A673 (cell line): ENCODE data around the gene THSD4.

Experiments used
- EZH2 ChIP-seq: fragments of 200-600 bp; sonication (generic); IDR thresholded peaks from 2 replicates; pipeline ENCODE4 v1.6.1; 2017; ENCODE audit warnings: borderline replicate concordance, low read depth, mild to moderate bottlenecking, mixed read lengths, antibody characterized with exemption, low read length; ENCODE audit not compliant: poor library complexity, severe bottlenecking
- TF ChIP-seq, protein P1 (sequence below): fragments of 300-800, 200-600 bp; sonication (generic); conservative IDR thresholded peaks from 2 replicates; pipeline ENCODE4 v1.5.1; 2017; ENCODE audit warnings: low read depth, mild to moderate bottlenecking, antibody characterized with exemption, low read length, moderate library complexity, mixed read lengths

DNA sequence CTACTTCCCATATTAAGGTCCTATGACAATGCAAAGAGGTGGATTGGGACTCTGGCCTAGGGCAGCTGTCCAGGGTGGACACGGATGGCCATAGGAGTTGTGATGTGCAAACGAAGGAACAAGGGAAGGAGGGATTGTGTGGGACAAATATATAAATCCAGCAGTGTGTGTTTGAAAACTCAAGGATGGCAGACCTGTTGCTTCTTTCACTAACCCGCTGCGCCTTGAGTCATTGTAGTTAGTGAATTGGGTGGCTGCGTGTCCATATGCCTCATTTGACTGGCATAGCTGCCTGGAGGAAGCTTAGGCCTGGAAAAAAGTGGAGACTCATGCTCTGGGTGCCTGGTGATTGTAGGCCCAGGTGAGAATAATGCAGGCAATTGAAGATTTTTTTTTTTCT is 334.7 kb downstream of the THSD4 start:
- TF ChIP-seq, protein P1, sequence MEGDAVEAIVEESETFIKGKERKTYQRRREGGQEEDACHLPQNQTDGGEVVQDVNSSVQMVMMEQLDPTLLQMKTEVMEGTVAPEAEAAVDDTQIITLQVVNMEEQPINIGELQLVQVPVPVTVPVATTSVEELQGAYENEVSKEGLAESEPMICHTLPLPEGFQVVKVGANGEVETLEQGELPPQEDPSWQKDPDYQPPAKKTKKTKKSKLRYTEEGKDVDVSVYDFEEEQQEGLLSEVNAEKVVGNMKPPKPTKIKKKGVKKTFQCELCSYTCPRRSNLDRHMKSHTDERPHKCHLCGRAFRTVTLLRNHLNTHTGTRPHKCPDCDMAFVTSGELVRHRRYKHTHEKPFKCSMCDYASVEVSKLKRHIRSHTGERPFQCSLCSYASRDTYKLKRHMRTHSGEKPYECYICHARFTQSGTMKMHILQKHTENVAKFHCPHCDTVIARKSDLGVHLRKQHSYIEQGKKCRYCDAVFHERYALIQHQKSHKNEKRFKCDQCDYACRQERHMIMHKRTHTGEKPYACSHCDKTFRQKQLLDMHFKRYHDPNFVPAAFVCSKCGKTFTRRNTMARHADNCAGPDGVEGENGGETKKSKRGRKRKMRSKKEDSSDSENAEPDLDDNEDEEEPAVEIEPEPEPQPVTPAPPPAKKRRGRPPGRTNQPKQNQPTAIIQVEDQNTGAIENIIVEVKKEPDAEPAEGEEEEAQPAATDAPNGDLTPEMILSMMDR = no peak
- no peak for TF ChIP-seq EZH2
